K562 (cell line): Measurements from ENCODE around the gene CHRND. TPM values are rescaled to one million over a fixed set of nuclear protein-coding genes. Genes with fewer than 3 reads are reported as not detected.
A peak's percentile ranks its signal among the peaks of the same experiment; 100 is the strongest.

Experiments
- BRF1 ChIP-seq: IDR thresholded peaks from 3 replicates; pipeline ENCODE4 v1.6.1; 2011; ENCODE audit warnings: borderline replicate concordance, mild to moderate bottlenecking; ENCODE audit not compliant: insufficient read length; ENCODE audit errors: extremely low read depth
- CBFA2T3 ChIP-seq: fragments of 450-650 bp; IDR thresholded peaks from 2 replicates; pipeline ENCODE4 v1.6.1; 2017
- ETV5 ChIP-seq: sonication (generic); formaldehyde crosslinking; IDR thresholded peaks from 2 replicates; pipeline ENCODE4 v1.4.0; 2020; ENCODE audit warnings: low read depth, mild to moderate bottlenecking, missing genetic modification reagents
- FOXP1 ChIP-seq: sonication (generic); formaldehyde crosslinking; IDR thresholded peaks from 2 replicates; pipeline ENCODE4 v1.8.0; 2022; ENCODE audit warnings: mild to moderate bottlenecking, missing genetic modification reagents
- JUND ChIP-seq, 2 experiments: IDR thresholded peaks; 2 replicates in 1 of 2; 3 replicates in 1 of 2; pipeline ENCODE4 v1.6.1; 2011; ENCODE audit warnings: borderline replicate concordance in 2 of 2, low read depth in 2 of 2, low read length in 2 of 2, improper control_type of control experiment in 1 of 2, missing biosample characterization in 1 of 2, missing genetic modification characterization in 1 of 2, missing genetic modification reagents in 1 of 2
- KAT8 ChIP-seq: fragments of 450-650 bp; IDR thresholded peaks from 2 replicates; pipeline ENCODE4 v1.6.1; 2016; ENCODE audit warnings: low read depth, mild to moderate bottlenecking
- KLF6 ChIP-seq: fragments of 250-450 bp; sonication (Bioruptor Pico); IDR thresholded peaks from 2 replicates; pipeline ENCODE4 v1.4.0; 2020; ENCODE audit warnings: mild to moderate bottlenecking, moderate library complexity, borderline replicate concordance
- NFXL1 ChIP-seq: fragments of 450-650 bp; formaldehyde crosslinking; IDR thresholded peaks from 2 replicates; pipeline ENCODE4 v1.4.0; 2021; ENCODE audit warnings: mild to moderate bottlenecking
- SUPT5H ChIP-seq: fragments of 450-650 bp; IDR thresholded peaks from 2 replicates; pipeline ENCODE4 v1.6.1; 2016
- TCFL5 ChIP-seq: fragments of 250-450 bp; sonication (Bioruptor Pico); conservative IDR thresholded peaks from 2 replicates; pipeline ENCODE4 v1.6.1; 2021; ENCODE audit warnings: mild to moderate bottlenecking, moderate library complexity, matching md5 sums
- U2AF1 ChIP-seq: fragments of 200-400 bp; formaldehyde crosslinking; optimal IDR thresholded peaks from 2 replicates; pipeline ENCODE3; 2017; ENCODE audit warnings: mild to moderate bottlenecking, low read depth, low read length, moderate library complexity
- XRCC3 ChIP-seq: fragments of 450-650 bp; IDR thresholded peaks from 2 replicates; pipeline ENCODE4 v1.6.1; 2017; ENCODE audit warnings: mild to moderate bottlenecking, moderate library complexity
- ZNF184 ChIP-seq: sonication (generic); formaldehyde crosslinking; IDR thresholded peaks from 2 replicates; pipeline ENCODE4 v1.5.0; 2020; ENCODE audit warnings: missing genetic modification reagents
- ZNF212 ChIP-seq: fragments of 450-650 bp; formaldehyde crosslinking; IDR thresholded peaks from 2 replicates; pipeline ENCODE4 v1.4.0; 2020; ENCODE audit warnings: mild to moderate bottlenecking
- ZNF316 ChIP-seq: fragments of 450-650 bp; IDR thresholded peaks from 2 replicates; pipeline ENCODE4 v1.6.1; 2016
- polyA plus RNA-seq, 8 experiments: library from polyadenylated mRNA; depleted of rRNA in 4 of 8; stranded (reverse) in 5 of 8; unstranded in 3 of 8; fragments of >200 nt; fragmentation: Nextera tagmentation in 2 of 8; fragmentation: Illumina TruSeq in 1 of 8; extraction: Ambion mirVana in 2 of 8; extraction: Trizol in 1 of 8; gene quantifications; 2 replicates each; pipeline versions ENCODE4 v1.2.1 to v1.2.3, GENCODE V29; 2011 to 2014; ENCODE audit warnings: inconsistent platforms in 1 of 8, missing spikeins in 1 of 8
- total RNA-seq, 7 experiments: library from RNA; depleted of rRNA in 6 of 7; stranded (reverse); fragments of >200 nt in 6 of 7; fragmentation: Illumina TruSeq in 2 of 7; extraction: Trizol in 2 of 7; gene quantifications; 2 replicates each; pipeline versions ENCODE4 v1.2.1 to v1.2.3, GENCODE V29; 2011 to 2021; ENCODE audit warnings: low replicate concordance in 1 of 7
- TF ChIP-seq, protein P1 (sequence below), 2 experiments: fragments of 450-650 bp; IDR thresholded peaks; 2 replicates each; pipeline ENCODE4 v1.6.1; 2016; ENCODE audit warnings: mild to moderate bottlenecking in 2 of 2, borderline replicate concordance in 1 of 2, low read depth in 1 of 2, moderate library complexity in 1 of 2
- TF ChIP-seq, protein P2 (sequence below): fragments of 150-350 bp; conservative IDR thresholded peaks from 2 replicates; pipeline ENCODE4 v1.6.1; 2014; ENCODE audit warnings: low read length

Gene CHRND
- total and polyA plus RNA-seq, 9 of the 15 experiments (the other 6 are each of a cell fraction or from before 2014, with no cell fraction given), result not detected

DNA sequence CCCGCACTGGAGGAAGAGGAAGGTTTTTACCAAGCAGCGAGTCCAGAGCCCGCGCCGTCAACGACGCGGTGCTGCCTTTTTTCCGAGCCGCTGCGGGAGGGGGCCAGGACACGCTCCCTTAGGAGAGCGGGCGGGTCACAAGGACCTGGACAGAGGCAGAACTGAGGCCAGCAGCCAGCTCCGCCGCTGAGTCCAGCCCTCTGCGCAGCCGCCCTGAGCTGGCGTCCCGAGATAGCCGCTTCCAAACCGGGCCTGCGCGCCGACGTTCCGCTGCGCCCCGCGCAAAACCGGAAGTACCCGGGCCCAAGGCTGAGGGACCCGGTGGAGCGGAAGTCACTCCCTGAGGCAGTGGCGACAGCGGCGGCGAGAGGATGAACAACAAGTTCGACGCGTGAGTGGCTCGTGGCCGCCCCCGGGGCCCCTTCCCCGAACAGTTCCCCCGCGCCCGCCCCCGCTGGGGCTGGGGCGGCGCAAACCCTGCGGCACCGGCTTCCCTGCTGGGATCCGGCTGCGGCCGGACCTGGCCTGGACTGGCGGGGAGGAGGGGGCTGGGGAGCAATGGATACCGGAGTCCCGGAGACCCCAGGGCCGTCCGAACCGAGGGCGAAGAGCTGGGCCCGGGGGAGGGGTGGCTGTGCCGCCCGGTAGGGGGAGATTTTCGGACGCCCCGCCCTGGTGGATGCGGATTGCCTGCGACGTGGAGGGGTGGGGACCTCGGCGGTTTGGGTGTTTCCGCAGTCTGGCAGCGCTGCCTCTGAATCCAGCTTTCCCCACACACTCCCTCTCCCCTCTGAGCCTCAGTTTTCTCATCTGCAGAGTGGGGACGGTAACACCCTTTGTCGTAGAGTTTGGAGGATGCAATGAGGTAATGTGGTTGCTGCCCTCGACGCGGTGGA is 24.6 kb downstream of the CHRND start, which contains the start of the genes EIF4E2 and TIGD1 (continued):
- TF ChIP-seq, protein P1, sequence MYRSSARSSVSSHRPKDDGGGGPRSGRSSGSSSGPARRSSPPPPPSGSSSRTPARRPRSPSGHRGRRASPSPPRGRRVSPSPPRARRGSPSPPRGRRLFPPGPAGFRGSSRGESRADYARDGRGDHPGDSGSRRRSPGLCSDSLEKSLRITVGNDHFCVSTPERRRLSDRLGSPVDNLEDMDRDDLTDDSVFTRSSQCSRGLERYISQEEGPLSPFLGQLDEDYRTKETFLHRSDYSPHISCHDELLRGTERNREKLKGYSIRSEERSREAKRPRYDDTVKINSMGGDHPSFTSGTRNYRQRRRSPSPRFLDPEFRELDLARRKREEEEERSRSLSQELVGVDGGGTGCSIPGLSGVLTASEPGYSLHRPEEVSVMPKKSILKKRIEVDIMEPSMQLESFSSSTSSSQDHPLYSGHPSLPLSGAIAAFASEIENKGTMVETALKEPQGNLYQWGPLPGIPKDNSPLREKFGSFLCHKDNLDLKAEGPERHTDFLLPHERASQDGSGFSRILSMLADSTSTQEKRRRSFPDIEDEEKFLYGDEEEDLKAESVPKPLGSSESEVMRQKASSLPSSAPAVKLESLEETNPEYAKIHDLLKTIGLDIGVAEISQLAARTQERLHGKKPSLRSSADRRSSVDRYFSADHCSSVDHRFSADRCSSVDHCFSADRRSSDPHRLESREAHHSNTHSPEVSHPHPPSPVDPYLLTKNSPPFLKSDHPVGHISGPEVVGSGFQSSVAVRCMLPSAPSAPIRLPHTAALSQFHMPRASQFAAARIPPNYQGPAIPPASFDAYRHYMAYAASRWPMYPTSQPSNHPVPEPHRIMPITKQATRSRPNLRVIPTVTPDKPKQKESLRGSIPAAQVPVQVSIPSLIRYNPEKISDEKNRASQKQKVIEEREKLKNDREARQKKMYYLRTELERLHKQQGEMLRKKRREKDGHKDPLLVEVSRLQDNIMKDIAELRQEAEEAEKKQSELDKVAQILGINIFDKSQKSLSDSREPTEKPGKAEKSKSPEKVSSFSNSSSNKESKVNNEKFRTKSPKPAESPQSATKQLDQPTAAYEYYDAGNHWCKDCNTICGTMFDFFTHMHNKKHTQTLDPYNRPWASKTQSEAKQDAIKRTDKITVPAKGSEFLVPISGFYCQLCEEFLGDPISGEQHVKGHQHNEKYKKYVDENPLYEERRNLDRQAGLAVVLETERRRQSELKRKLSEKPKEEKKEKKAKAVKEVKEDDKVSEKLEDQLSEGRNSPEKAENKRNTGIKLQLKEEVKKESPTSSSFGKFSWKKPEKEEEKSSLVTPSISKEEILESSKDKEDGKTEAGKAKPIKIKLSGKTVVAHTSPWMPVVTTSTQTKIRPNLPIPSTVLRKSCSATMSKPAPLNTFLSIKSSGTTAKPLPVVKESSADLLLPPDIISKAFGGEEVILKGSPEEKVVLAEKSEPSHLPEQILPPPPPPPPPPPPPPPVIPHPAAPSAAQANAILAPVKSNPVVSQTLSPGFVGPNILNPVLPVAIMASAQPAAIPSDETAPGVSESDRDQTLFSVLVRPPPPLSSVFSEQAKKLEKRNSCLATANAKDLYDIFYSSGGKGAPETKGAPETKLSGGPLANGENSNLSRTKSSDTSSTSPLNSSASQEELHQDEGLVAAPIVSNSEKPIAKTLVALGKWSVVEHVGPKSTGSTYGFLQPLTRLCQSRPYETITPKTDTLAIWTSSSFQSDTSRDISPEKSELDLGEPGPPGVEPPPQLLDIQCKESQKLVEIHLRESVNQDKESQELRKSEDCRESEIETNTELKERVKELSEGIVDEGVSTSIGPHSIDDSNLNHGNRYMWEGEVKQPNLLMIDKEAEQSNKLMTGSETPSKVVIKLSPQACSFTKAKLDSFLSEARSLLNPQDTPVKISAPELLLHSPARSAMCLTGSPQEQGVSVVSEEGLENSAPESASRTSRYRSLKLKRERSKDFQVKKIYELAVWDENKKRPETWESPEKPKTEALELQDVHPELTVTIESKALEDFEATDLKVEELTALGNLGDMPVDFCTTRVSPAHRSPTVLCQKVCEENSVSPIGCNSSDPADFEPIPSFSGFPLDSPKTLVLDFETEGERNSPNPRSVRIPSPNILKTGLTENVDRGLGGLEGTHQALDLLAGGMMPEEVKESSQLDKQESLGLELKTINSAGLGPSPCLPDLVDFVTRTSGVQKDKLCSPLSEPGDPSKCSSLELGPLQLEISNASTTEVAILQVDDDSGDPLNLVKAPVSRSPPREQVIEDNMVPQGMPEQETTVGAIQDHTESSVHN (IDR thresholded peaks at IDR 0.05; ENCODE audit: borderline replicate concordance in 1 of 2, low read depth in 1 of 2), result no peak
- TF ChIP-seq JUND (IDR thresholded peaks at IDR 0.05; ENCODE audit: borderline replicate concordance, low read depth, low read length), result peak; percentile 68; the same call in 1 of the 2 replicates
- no peak; the same call in 2 of the 3 replicates for TF ChIP-seq JUND (tag; IDR thresholded peaks at IDR 0.05; ENCODE audit: borderline replicate concordance, low read depth, low read length)
- TF ChIP-seq FOXP1, result peak; percentile 85
- no peak for TF ChIP-seq KAT8
- 0 out of 2 replicates have a peak, but pooled peaks have one; percentile 10 for TF ChIP-seq CBFA2T3
- no peak for TF ChIP-seq U2AF1
- TF ChIP-seq, protein P2, sequence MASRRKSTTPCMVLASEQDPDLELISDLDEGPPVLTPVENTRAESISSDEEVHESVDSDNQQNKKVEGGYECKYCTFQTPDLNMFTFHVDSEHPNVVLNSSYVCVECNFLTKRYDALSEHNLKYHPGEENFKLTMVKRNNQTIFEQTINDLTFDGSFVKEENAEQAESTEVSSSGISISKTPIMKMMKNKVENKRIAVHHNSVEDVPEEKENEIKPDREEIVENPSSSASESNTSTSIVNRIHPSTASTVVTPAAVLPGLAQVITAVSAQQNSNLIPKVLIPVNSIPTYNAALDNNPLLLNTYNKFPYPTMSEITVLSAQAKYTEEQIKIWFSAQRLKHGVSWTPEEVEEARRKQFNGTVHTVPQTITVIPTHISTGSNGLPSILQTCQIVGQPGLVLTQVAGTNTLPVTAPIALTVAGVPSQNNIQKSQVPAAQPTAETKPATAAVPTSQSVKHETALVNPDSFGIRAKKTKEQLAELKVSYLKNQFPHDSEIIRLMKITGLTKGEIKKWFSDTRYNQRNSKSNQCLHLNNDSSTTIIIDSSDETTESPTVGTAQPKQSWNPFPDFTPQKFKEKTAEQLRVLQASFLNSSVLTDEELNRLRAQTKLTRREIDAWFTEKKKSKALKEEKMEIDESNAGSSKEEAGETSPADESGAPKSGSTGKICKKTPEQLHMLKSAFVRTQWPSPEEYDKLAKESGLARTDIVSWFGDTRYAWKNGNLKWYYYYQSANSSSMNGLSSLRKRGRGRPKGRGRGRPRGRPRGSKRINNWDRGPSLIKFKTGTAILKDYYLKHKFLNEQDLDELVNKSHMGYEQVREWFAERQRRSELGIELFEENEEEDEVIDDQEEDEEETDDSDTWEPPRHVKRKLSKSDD, result no peak
- TF ChIP-seq ZNF184 (CRISPR knock-in tag), result no peak
- no peak for TF ChIP-seq XRCC3
- no peak for TF ChIP-seq ZNF316
- no peak for TF ChIP-seq KLF6
- TF ChIP-seq NFXL1 (CRISPR knock-in tag), result no peak
- TF ChIP-seq ETV5 (CRISPR knock-in tag), result peak; percentile 79
- TF ChIP-seq BRF1, result no peak
- peak; percentile 84 for TF ChIP-seq SUPT5H
- TF ChIP-seq TCFL5 (CRISPR knock-in tag), result no peak
- no peak for TF ChIP-seq ZNF212
